HG02840 (cell line): ENCODE measurements around the gene TOR3A.

Source experiments
- ATAC-seq: cut with Tn5 transposase; IDR thresholded peaks from one replicate; pipeline ENCODE4 v1.9.1; 2021; ENCODE audit warnings: mild to moderate bottlenecking, moderate library complexity, moderate number of reproducible peaks; ENCODE audit not compliant: unreplicated experiment, low FRiP score

TOR3A gene

GRCh38 chr1:179061360-179062282 lies 20.2 kb upstream of the TOR3A start:
- no peak for ATAC-seq

- ATAC-seq, result no peak
Observed at GRCh38 chr1:179066471-179066870, 15.4 kb upstream of the TOR3A start.

- ATAC-seq, result no peak
Observed at GRCh38 chr1:179077396-179077795, 4.5 kb upstream of the TOR3A start.

- no peak for ATAC-seq
Observed at GRCh38 chr1:179079113-179079761, 2.6 kb upstream of the TOR3A start.

GRCh38 chr1:179080866-179081686 lies 794 bp upstream of the TOR3A start:
- ATAC-seq, result no peak

- ATAC-seq, result peak; percentile 9
Observed at GRCh38 chr1:179082333-179082998, 596 bp downstream of the TOR3A start.

GRCh38 chr1:179082999-179083335 lies 1.1 kb downstream of the TOR3A start:
- ATAC-seq, result no peak

- ATAC-seq, result no peak
Observed at GRCh38 chr1:179083533-179083932, 1.7 kb downstream of the TOR3A start.

- no peak for ATAC-seq
Observed at GRCh38 chr1:179087665-179088064, 5.8 kb downstream of the TOR3A start.

GRCh38 chr1:179089827-179090482 lies 8.1 kb downstream of the TOR3A start:
- no peak for ATAC-seq

- ATAC-seq, result no peak
Observed at GRCh38 chr1:179090522-179090921, 8.7 kb downstream of the TOR3A start.

- no peak for ATAC-seq
Observed at GRCh38 chr1:179090923-179091322, 9.1 kb downstream of the TOR3A start.

- no peak for ATAC-seq
Observed at GRCh38 chr1:179091691-179092165, 9.9 kb downstream of the TOR3A start.

GRCh38 chr1:179092896-179093461 lies 11.1 kb downstream of the TOR3A start:
- no peak for ATAC-seq

GRCh38 chr1:179094818-179095217 lies 12.9 kb downstream of the TOR3A start:
- no peak for ATAC-seq

GRCh38 chr1:179095377-179095776 lies 13.5 kb downstream of the TOR3A start:
- no peak for ATAC-seq

GRCh38 chr1:179095924-179096323 lies 14.1 kb downstream of the TOR3A start:
- no peak for ATAC-seq

- no peak for ATAC-seq
Observed at GRCh38 chr1:179099891-179100290, 18.0 kb downstream of the TOR3A start.

- ATAC-seq, result no peak
Observed at GRCh38 chr1:179101566-179101965, 19.7 kb downstream of the TOR3A start.

- ATAC-seq, result no peak
Observed at GRCh38 chr1:179103999-179104398, 22.1 kb downstream of the TOR3A start.
